Fibroblast of mammary gland (primary cell): Measurements from ENCODE around the gene DMRTA2.

Source experiments
- DNase-seq: peaks from one replicate; pipeline ENCODE4 v3.0.0-alpha.2; 2010; ENCODE audit warnings: low read depth
- H3K4me3 ChIP-seq: 2 replicates; pipeline ENCODE4 v1.5.1; 2011; ENCODE audit warnings: low read depth, mild to moderate bottlenecking, low read length, moderate library complexity; ENCODE audit not compliant: control insufficient read depth
- CTCF ChIP-seq: conservative IDR thresholded peaks from 2 replicates; pipeline ENCODE4 v1.5.1; 2011; ENCODE audit warnings: low read depth, low read length, inconsistent platforms; ENCODE audit not compliant: control insufficient read depth, insufficient read depth

DMRTA2 gene

GRCh38 chr1:50452700-50453099 lies 29.5 kb upstream of the DMRTA2 start:
- TF ChIP-seq CTCF: no peak
- DNase-seq: no peak
- H3K4me3 ChIP-seq: no peak overlapping the region

GRCh38 chr1:50450861-50451653 lies 27.8 kb upstream of the DMRTA2 start:
- no peak for DNase-seq
- H3K4me3 ChIP-seq: no peak overlapping the region
- no peak for TF ChIP-seq CTCF

DNA sequence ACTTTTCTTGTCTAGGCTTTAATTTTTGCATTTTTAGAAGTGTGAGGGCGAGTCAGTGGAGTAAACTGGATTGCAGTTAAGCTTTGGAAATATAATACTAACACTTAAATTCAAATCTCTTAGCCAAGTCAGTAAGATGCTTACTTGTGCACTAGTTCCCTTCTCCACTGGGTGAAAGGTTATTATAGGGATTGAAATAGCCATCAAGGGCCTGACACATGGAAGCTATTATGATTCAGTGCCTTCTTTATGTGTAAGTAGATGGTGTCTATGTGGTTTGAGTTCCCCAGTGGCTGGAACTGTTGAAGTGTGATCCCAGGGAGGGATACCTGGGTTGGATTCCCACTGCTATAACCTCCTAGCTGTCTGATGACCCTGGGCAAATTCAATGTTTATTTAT lies 24.7 kb upstream of the DMRTA2 start:
- H3K4me3 ChIP-seq: no peak overlapping the region
- no peak for TF ChIP-seq CTCF
- peak; percentile 66 for DNase-seq

- TF ChIP-seq CTCF: no peak
- no peak overlapping the region for H3K4me3 ChIP-seq
- DNase-seq: peak; percentile 28
Measured at GRCh38 chr1:50441183-50441582, 17.9 kb upstream of the DMRTA2 start.

GRCh38 chr1:50438945-50439344 lies 15.7 kb upstream of the DMRTA2 start:
- H3K4me3 ChIP-seq: no peak overlapping the region
- peak; percentile 19 for TF ChIP-seq CTCF
- peak; percentile 31 for DNase-seq

DNA sequence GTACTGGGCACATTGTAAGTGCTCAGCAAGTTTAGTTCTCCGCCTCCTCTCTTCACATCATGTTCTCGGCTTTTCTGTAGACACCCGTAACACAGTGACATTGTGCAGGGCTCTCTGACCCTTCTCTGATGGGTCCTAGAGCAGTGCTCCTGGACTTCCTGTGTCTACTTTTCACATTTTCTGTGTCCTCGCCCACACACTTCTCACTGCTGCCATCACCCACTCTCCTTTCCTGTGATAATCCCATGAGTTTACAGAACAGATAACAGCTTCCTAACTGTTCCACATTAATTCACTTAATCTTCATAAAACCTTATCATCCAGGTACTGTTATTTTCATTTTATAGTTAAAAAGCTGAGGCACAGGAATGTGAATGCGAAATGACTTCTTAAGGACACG lies 13.2 kb upstream of the DMRTA2 start:
- no peak overlapping the region for H3K4me3 ChIP-seq
- no peak for DNase-seq
- TF ChIP-seq CTCF: no peak
